SK-N-SH treated with all-trans-retinoic acid at 6 μM for 48 hours (cell line): ENCODE results near the gene SMIM38.

ENCODE experiments used
- ATAC-seq: fragments of 200-7000 bp; cut with Tn5 transposase; 3 replicates; pipeline ENCODE4 v1.9.1; 2020; ENCODE audit warnings: mild to moderate bottlenecking, moderate library complexity
- ARNTL ChIP-seq: fragments of 450-650 bp; formaldehyde crosslinking; IDR thresholded peaks from 2 replicates; pipeline ENCODE4 v1.5.0; 2020; ENCODE audit warnings: low read depth, mild to moderate bottlenecking, moderate library complexity, borderline replicate concordance
- BACH2 ChIP-seq: fragments of 250-450 bp; sonication (Bioruptor Pico); IDR thresholded peaks from 2 replicates; pipeline ENCODE4 v1.9.0; 2021; ENCODE audit warnings: mild to moderate bottlenecking, borderline replicate concordance
- CSDC2 ChIP-seq: fragments of 250-450 bp; sonication (Bioruptor Pico); IDR thresholded peaks from 2 replicates; pipeline ENCODE4 v1.5.0; 2020; ENCODE audit warnings: mild to moderate bottlenecking, moderate library complexity
- ESRRG ChIP-seq: fragments of 250-450 bp; sonication (Bioruptor Pico); IDR thresholded peaks from 2 replicates; pipeline ENCODE4 v1.6.1; 2021; ENCODE audit warnings: mild to moderate bottlenecking
- GLIS3 ChIP-seq: fragments of 250-450 bp; sonication (Bioruptor Pico); IDR thresholded peaks from 2 replicates; pipeline ENCODE4 v1.5.0; 2020; ENCODE audit warnings: mild to moderate bottlenecking, moderate library complexity
- ISL1 ChIP-seq: fragments of 250-450 bp; sonication (Bioruptor Pico); IDR thresholded peaks from 2 replicates; pipeline ENCODE4 v2.1.2; 2022; ENCODE audit warnings: mild to moderate bottlenecking, moderate library complexity
- OSR1 ChIP-seq: fragments of 250-450 bp; sonication (Bioruptor Pico); IDR thresholded peaks from 2 replicates; pipeline ENCODE4 v1.8.0; 2022; ENCODE audit warnings: moderate library complexity, mild to moderate bottlenecking, inconsistent platforms
- PPARA ChIP-seq: fragments of 250-450 bp; sonication (Bioruptor Pico); IDR thresholded peaks from 2 replicates; pipeline ENCODE4 v1.5.0; 2020; ENCODE audit warnings: mild to moderate bottlenecking, borderline replicate concordance
- RARB ChIP-seq: fragments of 250-450 bp; sonication (Bioruptor Pico); IDR thresholded peaks from 2 replicates; pipeline ENCODE4 v1.8.0; 2021; ENCODE audit warnings: mild to moderate bottlenecking, moderate library complexity
- SNAI2 ChIP-seq: fragments of 250-450 bp; sonication (Bioruptor Pico); IDR thresholded peaks from 2 replicates; pipeline ENCODE4 v1.5.0; 2020; ENCODE audit warnings: mild to moderate bottlenecking, moderate library complexity
- TCF4 ChIP-seq: fragments of 250-450 bp; sonication (Bioruptor Pico); IDR thresholded peaks from 2 replicates; pipeline ENCODE4 v1.8.0; 2021; ENCODE audit warnings: mild to moderate bottlenecking, moderate library complexity, borderline replicate concordance
- TOX ChIP-seq: fragments of 250-450 bp; sonication (Bioruptor Pico); IDR thresholded peaks from 2 replicates; pipeline ENCODE4 v1.8.0; 2021; ENCODE audit warnings: mild to moderate bottlenecking, moderate library complexity, borderline replicate concordance
- ZC3H10 ChIP-seq: fragments of 250-450 bp; sonication (Bioruptor Pico); IDR thresholded peaks from 2 replicates; pipeline ENCODE4 v1.5.1; 2021; ENCODE audit warnings: mild to moderate bottlenecking, moderate library complexity
- ZFP3 ChIP-seq: fragments of 250-450 bp; sonication (Bioruptor Pico); IDR thresholded peaks from 2 replicates; pipeline ENCODE4 v1.5.0; 2020; ENCODE audit warnings: mild to moderate bottlenecking, moderate library complexity
- ZFP30 ChIP-seq: fragments of 450-650 bp; formaldehyde crosslinking; IDR thresholded peaks from 2 replicates; pipeline ENCODE4 v1.5.0; 2022; ENCODE audit warnings: mild to moderate bottlenecking, moderate library complexity
- ZNF565 ChIP-seq: fragments of 450-650 bp; formaldehyde crosslinking; conservative IDR thresholded peaks from 2 replicates; pipeline ENCODE4 v1.5.0; 2020; ENCODE audit warnings: low read depth, mild to moderate bottlenecking, moderate library complexity
- ZNF70 ChIP-seq: fragments of 450-650 bp; formaldehyde crosslinking; IDR thresholded peaks from 2 replicates; pipeline ENCODE4 v1.5.0; 2020; ENCODE audit warnings: mild to moderate bottlenecking, moderate library complexity
- ZNF8 ChIP-seq: fragments of 450-650 bp; formaldehyde crosslinking; IDR thresholded peaks from 2 replicates; pipeline ENCODE4 v1.5.0; 2020; ENCODE audit warnings: mild to moderate bottlenecking, moderate library complexity
- TF ChIP-seq, protein P1 (sequence below): fragments of 250-450 bp; sonication (Bioruptor Pico); IDR thresholded peaks from 2 replicates; pipeline ENCODE4 v1.5.0; 2020; ENCODE audit warnings: mild to moderate bottlenecking, moderate library complexity
- TF ChIP-seq, protein P2 (sequence below): fragments of 250-450 bp; sonication (Bioruptor Pico); IDR thresholded peaks from 2 replicates; pipeline ENCODE4 v1.5.1; 2021; ENCODE audit warnings: mild to moderate bottlenecking, moderate library complexity
- TF ChIP-seq, protein P3 (sequence below): fragments of 250-450 bp; sonication (Bioruptor Pico); IDR thresholded peaks from 2 replicates; pipeline ENCODE4 v1.8.0; 2020; ENCODE audit warnings: mild to moderate bottlenecking, moderate library complexity, borderline replicate concordance
- TF ChIP-seq, protein P4 (sequence below): fragments of 250-450 bp; sonication (Bioruptor Pico); IDR thresholded peaks from 2 replicates; pipeline ENCODE4 v1.5.1; 2020; ENCODE audit warnings: low read depth, mild to moderate bottlenecking, moderate library complexity

SMIM38 gene

DNA sequence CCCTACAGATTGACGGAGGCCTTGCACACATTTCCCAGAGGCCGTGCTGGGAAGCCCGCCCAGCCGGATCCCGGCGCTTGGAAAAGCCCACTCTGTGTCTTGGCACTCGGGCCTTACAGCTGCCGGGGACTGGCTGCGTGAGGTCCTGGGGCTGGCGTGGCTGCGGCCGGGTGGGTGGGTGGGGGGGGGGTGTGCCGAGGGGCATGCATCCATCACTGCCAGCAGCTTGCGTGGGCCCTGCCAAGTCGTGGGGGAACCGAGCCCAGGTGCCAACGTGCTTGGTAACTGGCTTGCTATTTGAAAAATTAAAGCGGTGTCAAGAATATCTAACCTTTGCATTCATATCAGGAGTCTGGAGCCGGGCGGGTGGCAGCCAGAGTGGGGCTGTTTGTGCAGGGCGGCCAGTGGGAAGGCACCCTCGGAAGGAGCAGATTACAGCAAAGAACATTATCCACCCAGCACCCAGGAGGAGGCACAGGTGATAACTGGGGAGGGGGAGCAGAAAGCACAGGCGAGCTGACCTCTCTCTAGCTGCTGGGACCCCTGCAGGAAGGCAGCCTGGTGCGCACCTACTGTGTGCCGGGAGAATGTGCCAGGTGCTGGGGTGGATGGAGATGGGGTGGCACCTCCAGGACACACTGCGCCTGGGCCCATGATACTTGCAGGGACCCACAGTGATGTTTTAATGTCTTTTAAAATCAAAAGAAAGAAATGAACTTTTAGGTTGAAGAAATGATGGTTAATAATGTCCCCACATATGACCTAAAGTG is 28.5 kb upstream of the SMIM38 start (continued):
- TF ChIP-seq, protein P1, sequence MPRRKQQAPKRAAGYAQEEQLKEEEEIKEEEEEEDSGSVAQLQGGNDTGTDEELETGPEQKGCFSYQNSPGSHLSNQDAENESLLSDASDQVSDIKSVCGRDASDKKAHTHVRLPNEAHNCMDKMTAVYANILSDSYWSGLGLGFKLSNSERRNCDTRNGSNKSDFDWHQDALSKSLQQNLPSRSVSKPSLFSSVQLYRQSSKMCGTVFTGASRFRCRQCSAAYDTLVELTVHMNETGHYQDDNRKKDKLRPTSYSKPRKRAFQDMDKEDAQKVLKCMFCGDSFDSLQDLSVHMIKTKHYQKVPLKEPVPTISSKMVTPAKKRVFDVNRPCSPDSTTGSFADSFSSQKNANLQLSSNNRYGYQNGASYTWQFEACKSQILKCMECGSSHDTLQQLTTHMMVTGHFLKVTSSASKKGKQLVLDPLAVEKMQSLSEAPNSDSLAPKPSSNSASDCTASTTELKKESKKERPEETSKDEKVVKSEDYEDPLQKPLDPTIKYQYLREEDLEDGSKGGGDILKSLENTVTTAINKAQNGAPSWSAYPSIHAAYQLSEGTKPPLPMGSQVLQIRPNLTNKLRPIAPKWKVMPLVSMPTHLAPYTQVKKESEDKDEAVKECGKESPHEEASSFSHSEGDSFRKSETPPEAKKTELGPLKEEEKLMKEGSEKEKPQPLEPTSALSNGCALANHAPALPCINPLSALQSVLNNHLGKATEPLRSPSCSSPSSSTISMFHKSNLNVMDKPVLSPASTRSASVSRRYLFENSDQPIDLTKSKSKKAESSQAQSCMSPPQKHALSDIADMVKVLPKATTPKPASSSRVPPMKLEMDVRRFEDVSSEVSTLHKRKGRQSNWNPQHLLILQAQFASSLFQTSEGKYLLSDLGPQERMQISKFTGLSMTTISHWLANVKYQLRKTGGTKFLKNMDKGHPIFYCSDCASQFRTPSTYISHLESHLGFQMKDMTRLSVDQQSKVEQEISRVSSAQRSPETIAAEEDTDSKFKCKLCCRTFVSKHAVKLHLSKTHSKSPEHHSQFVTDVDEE = no peak
- no peak for TF ChIP-seq ESRRG (CRISPR knock-in tag)
- no peak for TF ChIP-seq ZC3H10 (CRISPR knock-in tag)
- no peak for TF ChIP-seq ZFP3 (CRISPR knock-in tag)

DNA sequence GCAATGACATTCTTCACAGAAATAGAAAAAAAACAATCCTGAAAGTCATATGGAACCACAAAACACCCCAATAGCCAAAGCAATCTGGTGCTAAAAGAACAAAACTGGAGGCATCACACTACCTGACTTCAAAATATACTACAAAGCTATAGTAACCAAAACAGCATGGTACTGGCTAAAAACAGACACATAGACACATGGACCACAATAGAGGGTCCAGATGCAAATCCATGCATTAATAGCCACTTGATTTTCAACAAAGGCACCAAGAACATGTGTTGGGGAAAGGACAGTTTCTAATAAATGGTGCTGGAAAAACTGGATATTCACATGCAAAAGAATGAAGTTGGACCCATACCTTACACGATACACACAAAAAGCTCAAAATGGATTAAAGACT is 27.9 kb upstream of the SMIM38 start:
- ATAC-seq = no peak
- TF ChIP-seq TCF4 (CRISPR knock-in tag) (no peak), TOX (no peak), ZFP3 (CRISPR knock-in tag) (no peak), CSDC2 (CRISPR knock-in tag) (no peak), ISL1 (CRISPR knock-in tag) (no peak), ZNF565 (CRISPR knock-in tag) (no peak), OSR1 (CRISPR knock-in tag) (no peak), RARB (CRISPR knock-in tag) (no peak), ZNF70 (CRISPR knock-in tag) (no peak), ZC3H10 (CRISPR knock-in tag) (no peak), ZNF8 (CRISPR knock-in tag) (no peak), ESRRG (CRISPR knock-in tag) (no peak), SNAI2 (CRISPR knock-in tag) (no peak), GLIS3 (no peak), BACH2 (no peak)
- TF ChIP-seq, protein P2, sequence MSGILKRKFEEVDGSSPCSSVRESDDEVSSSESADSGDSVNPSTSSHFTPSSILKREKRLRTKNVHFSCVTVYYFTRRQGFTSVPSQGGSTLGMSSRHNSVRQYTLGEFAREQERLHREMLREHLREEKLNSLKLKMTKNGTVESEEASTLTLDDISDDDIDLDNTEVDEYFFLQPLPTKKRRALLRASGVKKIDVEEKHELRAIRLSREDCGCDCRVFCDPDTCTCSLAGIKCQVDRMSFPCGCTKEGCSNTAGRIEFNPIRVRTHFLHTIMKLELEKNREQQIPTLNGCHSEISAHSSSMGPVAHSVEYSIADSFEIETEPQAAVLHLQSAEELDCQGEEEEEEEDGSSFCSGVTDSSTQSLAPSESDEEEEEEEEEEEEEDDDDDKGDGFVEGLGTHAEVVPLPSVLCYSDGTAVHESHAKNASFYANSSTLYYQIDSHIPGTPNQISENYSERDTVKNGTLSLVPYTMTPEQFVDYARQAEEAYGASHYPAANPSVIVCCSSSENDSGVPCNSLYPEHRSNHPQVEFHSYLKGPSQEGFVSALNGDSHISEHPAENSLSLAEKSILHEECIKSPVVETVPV = no peak

DNA sequence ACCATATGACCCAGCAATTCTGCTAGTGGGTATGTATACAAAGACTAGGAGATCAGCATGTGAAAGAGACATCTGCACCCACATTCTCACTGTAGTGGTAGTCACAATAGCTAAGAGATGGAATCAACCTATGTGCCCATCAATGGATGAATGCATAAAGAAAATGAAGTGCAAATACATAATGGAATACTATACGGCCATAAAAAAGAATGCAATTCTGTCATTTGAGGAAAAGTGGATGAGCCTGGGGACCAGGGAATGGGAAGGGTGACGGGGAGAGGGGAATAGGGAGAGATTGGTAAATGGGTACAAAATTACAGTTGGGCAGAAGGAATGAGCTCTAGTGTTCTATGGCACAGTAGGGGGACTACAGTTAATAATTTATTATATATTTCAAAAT is 26.7 kb upstream of the SMIM38 start:
- no peak for ATAC-seq
- TF ChIP-seq ARNTL (CRISPR knock-in tag) (no peak), GLIS3 (no peak)

DNA sequence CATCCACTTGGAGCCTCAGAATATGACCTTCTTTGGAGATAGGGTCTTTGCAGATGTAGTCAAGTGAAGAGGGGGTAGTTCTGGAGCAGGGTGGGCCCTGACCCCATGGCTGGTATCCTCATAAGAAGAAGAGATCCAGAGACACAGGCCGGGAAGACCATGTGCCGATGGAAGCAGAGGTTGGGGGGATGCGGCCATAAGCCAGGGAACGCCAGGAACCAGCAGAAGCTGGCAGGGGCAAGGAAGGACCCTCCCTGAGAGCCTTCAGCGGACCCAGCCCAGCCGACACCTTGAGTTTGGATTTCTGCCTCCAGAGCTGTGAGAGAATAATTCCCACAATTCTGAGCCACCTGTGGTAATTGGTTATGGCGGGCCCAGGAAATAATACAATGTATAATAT is 26.1 kb upstream of the SMIM38 start:
- no peak for ATAC-seq
- TF ChIP-seq, protein P2 = no peak
- no peak for TF ChIP-seq TCF4 (CRISPR knock-in tag)
- no peak for TF ChIP-seq ESRRG (CRISPR knock-in tag)
- no peak for TF ChIP-seq TOX
- TF ChIP-seq ZC3H10 (CRISPR knock-in tag) = no peak
- TF ChIP-seq BACH2 = no peak
- TF ChIP-seq SNAI2 (CRISPR knock-in tag) = no peak
- no peak for TF ChIP-seq ZNF8 (CRISPR knock-in tag)
- TF ChIP-seq, protein P3, sequence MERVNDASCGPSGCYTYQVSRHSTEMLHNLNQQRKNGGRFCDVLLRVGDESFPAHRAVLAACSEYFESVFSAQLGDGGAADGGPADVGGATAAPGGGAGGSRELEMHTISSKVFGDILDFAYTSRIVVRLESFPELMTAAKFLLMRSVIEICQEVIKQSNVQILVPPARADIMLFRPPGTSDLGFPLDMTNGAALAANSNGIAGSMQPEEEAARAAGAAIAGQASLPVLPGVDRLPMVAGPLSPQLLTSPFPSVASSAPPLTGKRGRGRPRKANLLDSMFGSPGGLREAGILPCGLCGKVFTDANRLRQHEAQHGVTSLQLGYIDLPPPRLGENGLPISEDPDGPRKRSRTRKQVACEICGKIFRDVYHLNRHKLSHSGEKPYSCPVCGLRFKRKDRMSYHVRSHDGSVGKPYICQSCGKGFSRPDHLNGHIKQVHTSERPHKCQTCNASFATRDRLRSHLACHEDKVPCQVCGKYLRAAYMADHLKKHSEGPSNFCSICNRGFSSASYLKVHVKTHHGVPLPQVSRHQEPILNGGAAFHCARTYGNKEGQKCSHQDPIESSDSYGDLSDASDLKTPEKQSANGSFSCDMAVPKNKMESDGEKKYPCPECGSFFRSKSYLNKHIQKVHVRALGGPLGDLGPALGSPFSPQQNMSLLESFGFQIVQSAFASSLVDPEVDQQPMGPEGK (CRISPR knock-in tag) = no peak
- TF ChIP-seq ZNF70 (CRISPR knock-in tag) = no peak
- TF ChIP-seq, protein P1 = no peak
- no peak for TF ChIP-seq ZFP30
- TF ChIP-seq, protein P4, sequence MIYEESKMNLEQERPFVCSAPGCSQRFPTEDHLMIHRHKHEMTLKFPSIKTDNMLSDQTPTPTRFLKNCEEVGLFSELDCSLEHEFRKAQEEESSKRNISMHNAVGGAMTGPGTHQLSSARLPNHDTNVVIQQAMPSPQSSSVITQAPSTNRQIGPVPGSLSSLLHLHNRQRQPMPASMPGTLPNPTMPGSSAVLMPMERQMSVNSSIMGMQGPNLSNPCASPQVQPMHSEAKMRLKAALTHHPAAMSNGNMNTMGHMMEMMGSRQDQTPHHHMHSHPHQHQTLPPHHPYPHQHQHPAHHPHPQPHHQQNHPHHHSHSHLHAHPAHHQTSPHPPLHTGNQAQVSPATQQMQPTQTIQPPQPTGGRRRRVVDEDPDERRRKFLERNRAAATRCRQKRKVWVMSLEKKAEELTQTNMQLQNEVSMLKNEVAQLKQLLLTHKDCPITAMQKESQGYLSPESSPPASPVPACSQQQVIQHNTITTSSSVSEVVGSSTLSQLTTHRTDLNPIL (CRISPR knock-in tag) = no peak
- TF ChIP-seq PPARA (CRISPR knock-in tag) = no peak
